PC-9 (cell line): ENCODE results near the gene COPA. TPM values are rescaled to one million over a fixed set of nuclear protein-coding genes. Genes with fewer than 3 reads are reported as not detected.

ENCODE experiments used
- BruUV-seq: library from RNA; stranded (reverse); fragments of 400-500 nt; replicated peaks from 2 replicates; lab custom pipeline; 2021; lab: Mats Ljungman, UMichigan
- CTCF ChIA-PET: fragments of 300-600 bp; sonication (Branson Sonifier 250); formaldehyde crosslinking; loops from one replicate; lab custom pipeline; 2022; ENCODE audit warnings: antibody characterized with exemption; lab: Charles Lee
- POLR2A ChIA-PET: fragments of 300-600 bp; sonication (Branson Sonifier 250); formaldehyde crosslinking; loops from one replicate; lab custom pipeline; 2022; ENCODE audit warnings: antibody characterized with exemption; ENCODE audit not compliant: unreplicated experiment; lab: Charles Lee
- DNase-seq, 2 experiments: peaks; one replicate each; pipeline versions ENCODE4 v3.0.0 to v3.0.0-alpha.2; 2015 to 2022; ENCODE audit warnings: mixed read lengths in 1 of 2
- H2AFZ ChIP-seq: fragments of 200-600 bp; sonication (generic); 2 replicates; pipeline ENCODE4 v1.8.1; 2017; ENCODE audit warnings: antibody characterized with exemption
- H3F3A ChIP-seq: fragments of 200-600 bp; sonication (generic); 2 replicates; pipeline ENCODE4 v1.8.1; 2017; ENCODE audit warnings: antibody characterized with exemption, mild to moderate bottlenecking, low read depth; ENCODE audit not compliant: insufficient read depth
- H3K27ac ChIP-seq: fragments of 200-600 bp; sonication (generic); 2 replicates; pipeline ENCODE4 v1.6.1; 2016; ENCODE audit warnings: mixed run types
- H3K27me3 ChIP-seq: fragments of 200-600 bp; sonication (generic); 2 replicates; pipeline ENCODE4 v1.6.1; 2016; ENCODE audit warnings: low read depth, mixed run types; ENCODE audit not compliant: insufficient read depth
- H3K36me3 ChIP-seq: fragments of 200-600 bp; sonication (generic); 2 replicates; pipeline ENCODE4 v1.6.1; 2016; ENCODE audit warnings: low read depth, mixed run types
- H3K4me1 ChIP-seq: fragments of 200-600 bp; sonication (generic); replicated peaks from 2 replicates; pipeline ENCODE4 v1.6.1; 2016; ENCODE audit warnings: mixed run types; ENCODE audit not compliant: insufficient read depth
- H3K4me2 ChIP-seq: fragments of 200-600 bp; sonication (generic); 2 replicates; pipeline ENCODE4 v1.6.1; 2017; ENCODE audit warnings: mixed run types
- H3K4me3 ChIP-seq: fragments of 200-600 bp; sonication (generic); 2 replicates; pipeline ENCODE4 v1.6.1; 2016; ENCODE audit warnings: mixed run types
- H3K79me2 ChIP-seq: fragments of 200-600 bp; sonication (generic); 2 replicates; pipeline ENCODE4 v1.6.1; 2017; ENCODE audit warnings: low read depth, mixed run types
- H3K9me2 ChIP-seq: fragments of 200-600 bp; sonication (generic); 2 replicates; pipeline ENCODE4 v1.8.1; 2017; ENCODE audit warnings: mild to moderate bottlenecking; ENCODE audit not compliant: insufficient read depth
- H3K9me3 ChIP-seq: fragments of 200-600 bp; sonication (generic); 2 replicates; pipeline ENCODE4 v1.8.1; 2016; ENCODE audit warnings: low read depth; ENCODE audit not compliant: insufficient read depth
- H4K20me1 ChIP-seq: fragments of 200-600 bp; sonication (generic); 2 replicates; pipeline ENCODE4 v1.8.1; 2017; ENCODE audit not compliant: insufficient read depth
- EZH2 ChIP-seq: fragments of 200-600 bp; sonication (generic); IDR thresholded peaks from 2 replicates; pipeline ENCODE4 v1.8.0; 2017; ENCODE audit warnings: antibody characterized with exemption, low read depth
- intact Hi-C: fragments of 100-400 bp; cut with micrococcal nuclease; formaldehyde crosslinking; loops from one replicate; pipeline ENCODE4 v1.10.0; 2022; ENCODE audit not compliant: unreplicated experiment
- total RNA-seq: library from RNA; stranded (reverse); gene quantifications from 2 replicates; pipeline ENCODE4 v1.2.3, GENCODE V29; 2021
- TF ChIP-seq, protein P1 (sequence below): fragments of 200-600 bp; sonication (generic); conservative IDR thresholded peaks from 2 replicates; pipeline ENCODE4 v1.6.1; 2017; ENCODE audit warnings: mixed run types, antibody characterized with exemption, mild to moderate bottlenecking, moderate library complexity

Gene COPA
- total RNA-seq, 1 experiment from 2014 or later = 147 TPM

DNA sequence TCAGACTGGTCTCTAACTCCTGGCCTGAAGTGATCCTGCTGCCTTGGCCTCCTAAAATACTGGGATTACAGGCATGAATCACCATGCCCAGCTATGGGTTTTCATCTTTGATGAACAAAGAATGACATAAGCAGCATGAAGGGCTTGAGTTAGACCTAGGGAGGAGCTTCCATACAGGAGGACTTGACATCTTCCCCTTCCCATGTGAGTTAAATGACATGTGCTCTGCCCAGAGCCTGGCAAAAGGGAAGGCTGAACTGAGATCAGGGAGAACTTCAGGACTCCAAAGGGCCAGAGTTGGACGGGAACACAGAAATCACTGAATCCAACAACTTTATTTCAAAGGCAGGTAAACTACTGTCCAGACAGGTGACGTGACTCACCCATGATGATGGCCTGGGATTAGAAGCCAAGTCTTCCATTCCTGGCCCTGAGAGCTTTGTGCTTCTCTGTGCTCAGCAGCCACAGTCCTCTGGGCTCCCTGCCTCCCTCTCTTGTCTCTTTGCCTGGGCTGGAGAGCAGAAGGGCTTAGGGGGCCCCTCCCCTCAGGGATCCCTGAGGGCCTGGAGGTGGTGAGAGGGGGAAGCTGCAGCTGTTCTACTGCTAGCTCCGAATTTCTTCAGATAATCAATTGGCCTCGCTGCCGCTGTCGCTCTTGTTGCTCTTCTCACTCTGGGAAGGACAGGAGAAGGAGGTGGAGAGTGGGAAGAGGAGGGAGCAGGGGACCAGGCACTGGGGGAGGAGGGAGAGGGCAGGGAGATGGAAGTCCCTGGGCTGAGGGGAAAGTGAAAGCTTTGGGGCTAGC, 31.5 kb upstream of the COPA start:
- Histone ChIP-seq H3K4me2 (no peak overlapping the region), H3K27ac (no peak overlapping the region), H3K79me2 (no peaks in the 10 kb centered on the region), H3K4me1 (peaks cover 10% of the 10 kb centered on the region), H3K4me3 (no peak overlapping the region), H3K9me2 (no peaks in the 10 kb centered on the region), H3K9me3 (no peaks in the 10 kb centered on the region), H2AFZ (no peak overlapping the region), H3K36me3 (no peaks in the 10 kb centered on the region), H4K20me1 (no peaks in the 10 kb centered on the region), H3F3A (peaks cover 4% of the 10 kb centered on the region; the same call in 1 of the 2 replicates), H3K27me3 (no peaks in the 10 kb centered on the region)
- no TSS peak for BruUV-seq
- TF ChIP-seq, protein P1, sequence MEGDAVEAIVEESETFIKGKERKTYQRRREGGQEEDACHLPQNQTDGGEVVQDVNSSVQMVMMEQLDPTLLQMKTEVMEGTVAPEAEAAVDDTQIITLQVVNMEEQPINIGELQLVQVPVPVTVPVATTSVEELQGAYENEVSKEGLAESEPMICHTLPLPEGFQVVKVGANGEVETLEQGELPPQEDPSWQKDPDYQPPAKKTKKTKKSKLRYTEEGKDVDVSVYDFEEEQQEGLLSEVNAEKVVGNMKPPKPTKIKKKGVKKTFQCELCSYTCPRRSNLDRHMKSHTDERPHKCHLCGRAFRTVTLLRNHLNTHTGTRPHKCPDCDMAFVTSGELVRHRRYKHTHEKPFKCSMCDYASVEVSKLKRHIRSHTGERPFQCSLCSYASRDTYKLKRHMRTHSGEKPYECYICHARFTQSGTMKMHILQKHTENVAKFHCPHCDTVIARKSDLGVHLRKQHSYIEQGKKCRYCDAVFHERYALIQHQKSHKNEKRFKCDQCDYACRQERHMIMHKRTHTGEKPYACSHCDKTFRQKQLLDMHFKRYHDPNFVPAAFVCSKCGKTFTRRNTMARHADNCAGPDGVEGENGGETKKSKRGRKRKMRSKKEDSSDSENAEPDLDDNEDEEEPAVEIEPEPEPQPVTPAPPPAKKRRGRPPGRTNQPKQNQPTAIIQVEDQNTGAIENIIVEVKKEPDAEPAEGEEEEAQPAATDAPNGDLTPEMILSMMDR = no peak
- TF ChIP-seq EZH2 = no peak
- ChIA-PET CTCF (no interaction called here), POLR2A (no interaction called here)
- DNase-seq = peak in 1 of 2 experiments; percentile 28
- intact Hi-C loops = loop anchor here (10.0 kb wide), 1 partner anchor 580 kb away; no protein-coding TSS in a partner anchor

DNA sequence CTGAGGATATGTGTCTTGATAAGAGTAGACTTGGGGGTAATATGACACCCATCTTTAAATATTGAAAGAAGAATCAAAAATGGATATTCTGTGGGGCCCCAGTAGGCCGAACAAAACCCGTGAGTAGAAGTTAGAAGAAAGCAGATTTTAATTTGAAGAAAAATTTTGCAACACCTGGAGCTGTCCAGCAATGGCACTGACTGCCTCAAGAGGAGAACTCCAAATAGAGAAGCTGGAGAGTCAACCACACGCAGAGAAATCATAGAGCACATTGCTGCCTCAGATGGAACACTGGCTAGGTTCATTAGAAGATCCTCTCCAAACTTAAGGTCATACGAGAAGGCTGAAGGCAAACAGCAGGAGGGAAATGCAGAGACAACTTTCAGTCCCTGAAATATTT, 30.6 kb upstream of the COPA start:
- POLR2A ChIA-PET = interaction anchor here (0.5 kb wide), 1 partner anchor 257 kb away, joined by 3 read pairs; no protein-coding TSS in a partner anchor
- CTCF ChIA-PET = interaction anchor here (0.6 kb wide), 1 partner anchor 81 kb away, joined by 4 read pairs; no protein-coding TSS in a partner anchor
- no TSS peak for BruUV-seq

DNA sequence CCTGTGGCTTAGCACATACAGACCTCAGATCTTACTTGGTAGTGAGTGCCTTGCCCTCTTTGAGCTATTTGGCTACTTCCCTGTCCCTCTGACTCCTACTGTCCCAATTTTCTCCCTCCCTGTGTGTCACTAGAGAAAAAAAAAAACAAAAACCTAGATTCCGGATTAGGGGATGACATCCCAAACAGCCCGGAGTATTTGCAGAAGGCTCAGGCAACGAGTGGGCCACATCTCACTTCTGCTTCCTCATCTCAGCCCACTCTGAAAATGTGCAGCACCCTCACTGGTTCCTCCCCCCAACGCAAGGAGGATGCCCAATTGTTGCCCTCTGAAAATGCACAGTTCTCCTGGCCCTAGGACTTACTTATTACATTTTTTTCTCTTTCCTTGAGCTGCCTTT, 28.7 kb upstream of the COPA start:
- Histone ChIP-seq H3K27me3 (no peaks in the 10 kb centered on the region), H3K27ac (no peak overlapping the region), H3K4me3 (no peak overlapping the region), H4K20me1 (no peaks in the 10 kb centered on the region), H3K9me2 (no peaks in the 10 kb centered on the region), H3F3A (peaks cover 4% of the 10 kb centered on the region; the same call in 1 of the 2 replicates), H2AFZ (no peak overlapping the region), H3K9me3 (no peaks in the 10 kb centered on the region), H3K4me2 (no peak overlapping the region), H3K79me2 (no peaks in the 10 kb centered on the region), H3K4me1 (peaks cover 10% of the 10 kb centered on the region), H3K36me3 (no peaks in the 10 kb centered on the region)
- CTCF ChIA-PET = interaction anchor here (0.7 kb wide), 1 partner anchor 1377 kb away, joined by 3 read pairs; no protein-coding TSS in a partner anchor
- TF ChIP-seq, protein P1 = no peak
- TF ChIP-seq EZH2 = no peak
- intact Hi-C loops = loop anchor here (10.0 kb wide), 1 partner anchor 577 kb away; no protein-coding TSS in a partner anchor
- POLR2A ChIA-PET = no interaction called here
- DNase-seq = no peak
- no TSS peak for BruUV-seq

More for the DNA sequence above, 30.6 kb upstream of the COPA start:
- H3K79me2 ChIP-seq = no peaks in the 10 kb centered on the region
- no peaks in the 10 kb centered on the region for H3K9me2 ChIP-seq
- no peaks in the 10 kb centered on the region for H3K27me3 ChIP-seq
- H3K36me3 ChIP-seq = no peaks in the 10 kb centered on the region
- H2AFZ ChIP-seq = no peak overlapping the region
- H3K9me3 ChIP-seq = no peaks in the 10 kb centered on the region
- H3K27ac ChIP-seq = no peak overlapping the region
- H3F3A ChIP-seq = peaks cover 4% of the 10 kb centered on the region; the same call in 1 of the 2 replicates
- H3K4me3 ChIP-seq = no peak overlapping the region
- H4K20me1 ChIP-seq = no peaks in the 10 kb centered on the region
- intact Hi-C loops = loop anchor here (10.0 kb wide), 1 partner anchor 579 kb away; no protein-coding TSS in a partner anchor
- no peak for TF ChIP-seq EZH2
- TF ChIP-seq, protein P1 = no peak
- DNase-seq = peak in 1 of 2 experiments; percentile 18
- H3K4me2 ChIP-seq = no peak overlapping the region
- peaks cover 10% of the 10 kb centered on the region for H3K4me1 ChIP-seq
